ENCODE results near the gene KBTBD2. TPM values are rescaled to one million over a fixed set of nuclear protein-coding genes. Genes with fewer than 3 reads are reported as not detected.

Gene KBTBD2
- polyA plus RNA-seq, 1 donor from 2014 or later: 70.1 TPM

DNA sequence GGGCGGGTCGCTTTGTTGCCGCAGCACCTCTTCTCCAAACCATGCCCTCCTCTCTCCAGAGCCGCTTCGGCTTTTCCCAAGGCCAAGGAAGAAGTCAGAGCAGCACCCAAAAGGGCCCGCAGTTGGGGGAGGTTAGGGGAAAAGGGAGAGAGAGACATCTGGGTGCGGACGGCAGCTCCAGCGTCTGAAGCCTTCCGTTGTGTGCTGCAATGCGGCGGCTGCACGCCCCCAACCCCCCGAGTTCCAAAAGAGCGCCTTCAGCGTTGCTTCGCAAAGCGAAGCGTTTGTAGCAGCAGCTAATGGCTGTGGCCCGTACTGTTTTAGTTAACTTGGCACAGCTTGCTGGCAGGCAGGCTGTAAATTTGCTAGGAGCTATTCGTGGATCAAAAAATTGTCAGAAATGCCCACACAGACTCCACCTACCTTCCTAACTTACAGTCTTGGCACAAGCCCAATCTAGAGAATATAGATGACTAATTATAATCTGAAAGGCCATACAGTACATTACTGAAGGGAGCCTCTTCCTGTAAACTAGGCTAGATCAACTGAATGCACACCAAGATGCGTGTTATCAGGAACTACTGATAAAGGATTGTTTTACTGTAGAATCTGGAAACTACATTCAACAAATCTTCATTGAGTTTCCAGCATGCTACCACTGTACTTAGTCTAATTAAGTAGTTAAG lies 1.1 kb upstream of the KBTBD2 start:
- TF ChIP-seq POLR2AphosphoS5 (IDR thresholded peaks at IDR 0.05) (no peak), MXI1 (conservative IDR thresholded peaks at IDR 0.05; ENCODE audit: poor library complexity, severe bottlenecking) (peak; percentile 2), TAF1 (IDR thresholded peaks at IDR 0.05; ENCODE audit: low read depth) (peak; percentile 59)
- TF ChIP-seq, protein P1, sequence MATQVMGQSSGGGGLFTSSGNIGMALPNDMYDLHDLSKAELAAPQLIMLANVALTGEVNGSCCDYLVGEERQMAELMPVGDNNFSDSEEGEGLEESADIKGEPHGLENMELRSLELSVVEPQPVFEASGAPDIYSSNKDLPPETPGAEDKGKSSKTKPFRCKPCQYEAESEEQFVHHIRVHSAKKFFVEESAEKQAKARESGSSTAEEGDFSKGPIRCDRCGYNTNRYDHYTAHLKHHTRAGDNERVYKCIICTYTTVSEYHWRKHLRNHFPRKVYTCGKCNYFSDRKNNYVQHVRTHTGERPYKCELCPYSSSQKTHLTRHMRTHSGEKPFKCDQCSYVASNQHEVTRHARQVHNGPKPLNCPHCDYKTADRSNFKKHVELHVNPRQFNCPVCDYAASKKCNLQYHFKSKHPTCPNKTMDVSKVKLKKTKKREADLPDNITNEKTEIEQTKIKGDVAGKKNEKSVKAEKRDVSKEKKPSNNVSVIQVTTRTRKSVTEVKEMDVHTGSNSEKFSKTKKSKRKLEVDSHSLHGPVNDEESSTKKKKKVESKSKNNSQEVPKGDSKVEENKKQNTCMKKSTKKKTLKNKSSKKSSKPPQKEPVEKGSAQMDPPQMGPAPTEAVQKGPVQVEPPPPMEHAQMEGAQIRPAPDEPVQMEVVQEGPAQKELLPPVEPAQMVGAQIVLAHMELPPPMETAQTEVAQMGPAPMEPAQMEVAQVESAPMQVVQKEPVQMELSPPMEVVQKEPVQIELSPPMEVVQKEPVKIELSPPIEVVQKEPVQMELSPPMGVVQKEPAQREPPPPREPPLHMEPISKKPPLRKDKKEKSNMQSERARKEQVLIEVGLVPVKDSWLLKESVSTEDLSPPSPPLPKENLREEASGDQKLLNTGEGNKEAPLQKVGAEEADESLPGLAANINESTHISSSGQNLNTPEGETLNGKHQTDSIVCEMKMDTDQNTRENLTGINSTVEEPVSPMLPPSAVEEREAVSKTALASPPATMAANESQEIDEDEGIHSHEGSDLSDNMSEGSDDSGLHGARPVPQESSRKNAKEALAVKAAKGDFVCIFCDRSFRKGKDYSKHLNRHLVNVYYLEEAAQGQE (IDR thresholded peaks at IDR 0.05; ENCODE audit: borderline replicate concordance): peak; percentile 45

DNA sequence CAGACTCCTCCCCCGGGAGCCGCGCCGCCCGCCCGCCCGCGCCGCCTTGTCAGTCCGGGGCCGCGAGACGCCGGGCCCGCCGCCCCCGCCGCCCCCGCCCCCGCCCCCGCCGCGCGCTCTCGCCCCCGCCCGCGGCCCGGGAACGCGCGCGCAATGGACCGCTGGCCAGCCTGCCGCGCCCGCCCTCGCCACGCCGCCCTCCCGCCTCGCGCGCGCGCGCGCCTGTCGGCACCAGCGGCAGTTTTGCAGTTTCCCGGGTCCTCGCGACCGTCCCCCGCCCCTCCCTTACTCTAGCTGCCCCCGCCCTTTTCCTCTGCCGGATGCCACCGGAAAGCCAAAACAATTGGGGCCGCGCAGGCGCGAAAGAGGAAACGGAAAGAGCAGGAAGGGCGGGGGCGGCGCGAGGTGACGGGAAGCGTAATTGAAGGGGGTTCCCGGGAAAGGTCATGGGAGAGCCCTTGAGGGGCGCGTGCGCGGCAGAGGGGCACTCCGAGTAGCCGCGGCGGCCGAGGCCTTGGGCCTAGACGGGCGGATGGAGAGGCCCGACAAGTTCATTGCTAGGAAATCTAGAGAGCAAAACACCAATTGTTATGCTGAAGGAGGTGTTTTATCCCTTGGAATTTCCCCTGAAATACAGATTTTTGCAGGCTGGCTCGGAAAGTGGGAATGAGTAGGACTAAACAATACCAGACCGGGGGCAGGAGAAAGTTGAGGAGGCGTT lies 400 bp upstream of the KBTBD2 start:
- TF ChIP-seq SMC3 (conservative IDR thresholded peaks at IDR 0.05; ENCODE audit: poor library complexity): no peak
- TF ChIP-seq MXI1 (conservative IDR thresholded peaks at IDR 0.05; ENCODE audit: poor library complexity, severe bottlenecking): peak; percentile 30
- TF ChIP-seq EP300 (conservative IDR thresholded peaks at IDR 0.05; ENCODE audit: poor library complexity, severe bottlenecking): peak; percentile 53
- TF ChIP-seq, protein P2, sequence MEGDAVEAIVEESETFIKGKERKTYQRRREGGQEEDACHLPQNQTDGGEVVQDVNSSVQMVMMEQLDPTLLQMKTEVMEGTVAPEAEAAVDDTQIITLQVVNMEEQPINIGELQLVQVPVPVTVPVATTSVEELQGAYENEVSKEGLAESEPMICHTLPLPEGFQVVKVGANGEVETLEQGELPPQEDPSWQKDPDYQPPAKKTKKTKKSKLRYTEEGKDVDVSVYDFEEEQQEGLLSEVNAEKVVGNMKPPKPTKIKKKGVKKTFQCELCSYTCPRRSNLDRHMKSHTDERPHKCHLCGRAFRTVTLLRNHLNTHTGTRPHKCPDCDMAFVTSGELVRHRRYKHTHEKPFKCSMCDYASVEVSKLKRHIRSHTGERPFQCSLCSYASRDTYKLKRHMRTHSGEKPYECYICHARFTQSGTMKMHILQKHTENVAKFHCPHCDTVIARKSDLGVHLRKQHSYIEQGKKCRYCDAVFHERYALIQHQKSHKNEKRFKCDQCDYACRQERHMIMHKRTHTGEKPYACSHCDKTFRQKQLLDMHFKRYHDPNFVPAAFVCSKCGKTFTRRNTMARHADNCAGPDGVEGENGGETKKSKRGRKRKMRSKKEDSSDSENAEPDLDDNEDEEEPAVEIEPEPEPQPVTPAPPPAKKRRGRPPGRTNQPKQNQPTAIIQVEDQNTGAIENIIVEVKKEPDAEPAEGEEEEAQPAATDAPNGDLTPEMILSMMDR (IDR thresholded peaks at IDR 0.05; ENCODE audit: poor library complexity, severe bottlenecking): no peak
- TF ChIP-seq, protein P1 (IDR thresholded peaks at IDR 0.05; ENCODE audit: borderline replicate concordance): peak; percentile 69
- peak; percentile 50 for TF ChIP-seq TAF1 (IDR thresholded peaks at IDR 0.05; ENCODE audit: low read depth)
- peak; percentile 83 for TF ChIP-seq POLR2AphosphoS5 (IDR thresholded peaks at IDR 0.05)
- no peak for TF ChIP-seq EZH2 (IDR thresholded peaks at IDR 0.05; ENCODE audit: borderline replicate concordance, insufficient read depth, low read length, poor library complexity, severe bottlenecking)
- peak; percentile 17 for TF ChIP-seq RAD21 (conservative IDR thresholded peaks at IDR 0.05)
- Histone ChIP-seq H3K9me2 (ENCODE audit: insufficient read depth, low read length) (no peaks in the 10 kb centered on the region), H3K4me3 (ENCODE audit: low read length) (peak overlapping the region; percentile 71), H3K9ac (ENCODE audit: low read length) (peak overlapping the region; percentile 91), H2AFZ (ENCODE audit: low read depth, low read length) (peak overlapping the region; percentile 98), H3K9me3 (ENCODE audit: low read length) (no peaks in the 10 kb centered on the region), H3K4me2 (ENCODE audit: low read length) (peak overlapping the region; percentile 71), H3K27ac (ENCODE audit: low read length) (peak overlapping the region; percentile 96), H3K79me2 (replicated peaks; ENCODE audit: insufficient read depth, low read length) (peaks cover 38% of the 10 kb centered on the region), H4K20me1 (ENCODE audit: insufficient read depth) (no peaks in the 10 kb centered on the region), H3K36me3 (ENCODE audit: insufficient read depth, low read length) (no peaks in the 10 kb centered on the region), H3F3A (ENCODE audit: insufficient read depth, low read length, poor library complexity, severe bottlenecking) (peaks cover 7% of the 10 kb centered on the region), H3K27me3 (ENCODE audit: insufficient read depth, low read depth, low read length) (no peaks in the 10 kb centered on the region)

More for the DNA sequence above, 1.1 kb upstream of the KBTBD2 start:
- Histone ChIP-seq H3K4me3 (ENCODE audit: low read length) (peak overlapping the region; percentile 70), H3K9me3 (ENCODE audit: low read length) (no peaks in the 10 kb centered on the region), H3F3A (ENCODE audit: insufficient read depth, low read length, poor library complexity, severe bottlenecking) (peaks cover 7% of the 10 kb centered on the region), H3K9ac (ENCODE audit: low read length) (peak overlapping the region; percentile 91), H3K79me2 (replicated peaks; ENCODE audit: insufficient read depth, low read length) (peaks cover 31% of the 10 kb centered on the region), H4K20me1 (ENCODE audit: insufficient read depth) (no peaks in the 10 kb centered on the region), H3K27me3 (ENCODE audit: insufficient read depth, low read depth, low read length) (no peaks in the 10 kb centered on the region), H3K9me2 (ENCODE audit: insufficient read depth, low read length) (no peaks in the 10 kb centered on the region), H3K4me2 (ENCODE audit: low read length) (peak overlapping the region; percentile 71), H3K36me3 (ENCODE audit: insufficient read depth, low read length) (no peaks in the 10 kb centered on the region), H3K27ac (ENCODE audit: low read length) (peak overlapping the region; percentile 96), H2AFZ (ENCODE audit: low read depth, low read length) (peak overlapping the region; percentile 98)
